Sigmoid colon (tissue), 3 donors: ENCODE results near the gene PDGFD.

Experiments
- POLR2A ChIP-seq, 2 donors: fragments of 450-650 bp; IDR thresholded peaks; one replicate each; pipeline ENCODE4 v1.6.1; 2016; ENCODE audit warnings: antibody characterized with exemption in 2 of 2, mild to moderate bottlenecking in 2 of 2, moderate library complexity in 2 of 2
- TF ChIP-seq, protein P1 (sequence below), 4 experiments: fragments of 450-650 bp in 3 of 4; fragments of 200-600 bp in 1 of 4; IDR thresholded peaks; one replicate each; pipeline ENCODE4 v1.5.1; 2016 to 2019; ENCODE audit warnings: antibody characterized with exemption in 4 of 4, mild to moderate bottlenecking in 3 of 4, moderate library complexity in 2 of 4

GRCh38 chr11:103906291-103906867, 257.6 kb downstream of the PDGFD start:
- TF ChIP-seq, protein P1, sequence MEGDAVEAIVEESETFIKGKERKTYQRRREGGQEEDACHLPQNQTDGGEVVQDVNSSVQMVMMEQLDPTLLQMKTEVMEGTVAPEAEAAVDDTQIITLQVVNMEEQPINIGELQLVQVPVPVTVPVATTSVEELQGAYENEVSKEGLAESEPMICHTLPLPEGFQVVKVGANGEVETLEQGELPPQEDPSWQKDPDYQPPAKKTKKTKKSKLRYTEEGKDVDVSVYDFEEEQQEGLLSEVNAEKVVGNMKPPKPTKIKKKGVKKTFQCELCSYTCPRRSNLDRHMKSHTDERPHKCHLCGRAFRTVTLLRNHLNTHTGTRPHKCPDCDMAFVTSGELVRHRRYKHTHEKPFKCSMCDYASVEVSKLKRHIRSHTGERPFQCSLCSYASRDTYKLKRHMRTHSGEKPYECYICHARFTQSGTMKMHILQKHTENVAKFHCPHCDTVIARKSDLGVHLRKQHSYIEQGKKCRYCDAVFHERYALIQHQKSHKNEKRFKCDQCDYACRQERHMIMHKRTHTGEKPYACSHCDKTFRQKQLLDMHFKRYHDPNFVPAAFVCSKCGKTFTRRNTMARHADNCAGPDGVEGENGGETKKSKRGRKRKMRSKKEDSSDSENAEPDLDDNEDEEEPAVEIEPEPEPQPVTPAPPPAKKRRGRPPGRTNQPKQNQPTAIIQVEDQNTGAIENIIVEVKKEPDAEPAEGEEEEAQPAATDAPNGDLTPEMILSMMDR (IDR thresholded peaks at IDR 0.05) = no peak
- no peak for TF ChIP-seq POLR2A (IDR thresholded peaks at IDR 0.05)
